ENCODE data around the gene FOXF2. TPM values are rescaled to one million over a fixed set of nuclear protein-coding genes. Genes with fewer than 3 reads are reported as not detected.
A peak's percentile ranks its signal among the peaks of the same experiment; 100 is the strongest.

The FOXF2 gene
- total RNA-seq, 3 donors from 2014 or later, result 0.73 to 4.9 (median 1.6) TPM

DNA sequence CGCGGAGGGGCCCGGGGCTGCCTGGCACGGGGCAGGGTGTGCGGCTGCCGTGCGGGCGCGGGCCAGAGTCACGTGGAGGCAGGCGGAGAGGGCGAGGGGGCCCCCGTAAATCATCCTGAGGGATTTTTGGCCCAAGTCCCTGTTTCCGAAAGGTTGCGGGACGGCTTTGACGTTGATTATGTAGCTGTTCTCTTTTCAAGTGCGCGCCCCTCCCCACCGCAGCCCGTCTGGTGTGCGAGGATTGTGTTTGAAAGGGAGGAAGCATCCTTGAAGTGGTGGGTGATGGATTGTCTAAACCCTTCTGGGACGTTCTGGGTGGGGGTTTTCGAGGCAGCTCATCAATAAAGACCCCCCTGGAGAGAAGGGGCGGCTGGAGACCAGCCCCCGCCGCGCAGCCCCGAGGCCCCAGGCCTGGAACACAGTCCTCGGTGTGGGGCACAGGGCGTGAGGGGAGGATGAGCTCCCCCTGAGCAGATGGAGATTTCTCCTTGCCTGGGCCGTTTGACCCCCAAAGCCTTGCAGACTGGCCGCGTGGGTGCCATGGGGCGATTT lies 7.0 kb upstream of the FOXF2 start:
- Histone ChIP-seq H3K27me3 (peaks cover 3 to 92% of the 10 kb centered on the region in 2 donors), H3K4me3 (peak overlapping the region in 2 of 3 donors; percentile 36 to 64), H3K9me3 (no peaks in the 10 kb centered on the region), H3K4me1 (peaks cover 4 to 7% of the 10 kb centered on the region in 2 donors), H3K36me3 (no peaks in the 10 kb centered on the region), H3K27ac (no peak overlapping the region)
- DNase-seq (ENCODE audit: low spot score in 2 of 2), result no peak
- intact Hi-C loops (cut with DNase I; ENCODE audit: low total_unique reads), result no loop called here
- TF ChIP-seq POLR2A (IDR thresholded peaks at IDR 0.05), result no peak
- TF ChIP-seq POLR2AphosphoS5 (IDR thresholded peaks at IDR 0.05), result no peak
- no peak for TF ChIP-seq CTCF (IDR thresholded peaks at IDR 0.05)

- Histone ChIP-seq H3K4me3 (peak overlapping the region in 1 of 3 donors; percentile 43), H3K9me3 (no peaks in the 10 kb centered on the region), H3K36me3 (no peaks in the 10 kb centered on the region), H3K4me1 (peaks cover 4 to 7% of the 10 kb centered on the region in 2 donors), H3K27ac (no peak overlapping the region), H3K27me3 (peaks cover 2 to 92% of the 10 kb centered on the region in 2 donors)
- TF ChIP-seq POLR2A (IDR thresholded peaks at IDR 0.05) (no peak), CTCF (IDR thresholded peaks at IDR 0.05) (no peak), POLR2AphosphoS5 (IDR thresholded peaks at IDR 0.05) (no peak)
- DNase-seq (ENCODE audit: low spot score in 2 of 2), result no peak
- intact Hi-C loops (cut with DNase I; ENCODE audit: low total_unique reads), result no loop called here
Measured at GRCh38 chr6:1382883-1383728, 6.3 kb upstream of the FOXF2 start.

GRCh38 chr6:1383729-1384548 lies 5.4 kb upstream of the FOXF2 start:
- Histone ChIP-seq H3K27me3 (peaks cover 0 to 90% of the 10 kb centered on the region in 2 donors), H3K4me3 (peak overlapping the region in 1 of 3 donors; percentile 43)
- intact Hi-C loops (cut with DNase I; ENCODE audit: low total_unique reads), result no loop called here

GRCh38 chr6:1384549-1385128 lies 4.7 kb upstream of the FOXF2 start:
- TF ChIP-seq POLR2A (IDR thresholded peaks at IDR 0.05), result no peak
- TF ChIP-seq POLR2AphosphoS5 (IDR thresholded peaks at IDR 0.05), result no peak
- no peak for TF ChIP-seq CTCF (IDR thresholded peaks at IDR 0.05)

More at GRCh38 chr6:1383729-1384548, 5.4 kb upstream of the FOXF2 start:
- Histone ChIP-seq H3K4me1 (peaks cover 4 to 7% of the 10 kb centered on the region in 2 donors), H3K36me3 (no peaks in the 10 kb centered on the region), H3K27ac (no peak overlapping the region), H3K9me3 (no peaks in the 10 kb centered on the region)
- TF ChIP-seq CTCF (IDR thresholded peaks at IDR 0.05), result no peak
- TF ChIP-seq POLR2AphosphoS5 (IDR thresholded peaks at IDR 0.05), result no peak
- no peak for TF ChIP-seq POLR2A (IDR thresholded peaks at IDR 0.05)
- no peak for DNase-seq (ENCODE audit: low spot score in 2 of 2)

More at GRCh38 chr6:1384549-1385128, 4.7 kb upstream of the FOXF2 start:
- H3K36me3 ChIP-seq, result no peaks in the 10 kb centered on the region
- peaks cover 0 to 87% of the 10 kb centered on the region in 2 donors for H3K27me3 ChIP-seq
- no peak overlapping the region for H3K4me3 ChIP-seq
- no peaks in the 10 kb centered on the region for H3K9me3 ChIP-seq
- H3K4me1 ChIP-seq, result peaks cover 4 to 7% of the 10 kb centered on the region in 2 donors
- H3K27ac ChIP-seq, result no peak overlapping the region
- no peak for DNase-seq (ENCODE audit: low spot score in 2 of 2)
- intact Hi-C loops (cut with DNase I; ENCODE audit: low total_unique reads), result no loop called here
